ENCODE measurements around the gene THSD8.

THSD8 gene

GRCh38 chr19:12779162-12779993 is 22.5 kb upstream of the THSD8 start:
- no peak for DNase-seq (ENCODE audit: low read depth)

- no peak for DNase-seq (ENCODE audit: low read depth)
Observed at GRCh38 chr19:12782174-12782423, 19.8 kb upstream of the THSD8 start.

GRCh38 chr19:12782424-12783290 is 19.2 kb upstream of the THSD8 start:
- DNase-seq (ENCODE audit: low read depth), result peak; percentile 72

- no peak for DNase-seq (ENCODE audit: low read depth)
Observed at GRCh38 chr19:12783291-12783848, 18.5 kb upstream of the THSD8 start.

- DNase-seq (ENCODE audit: low read depth), result no peak
Observed at GRCh38 chr19:12783849-12784393, 17.9 kb upstream of the THSD8 start.

- no peak for DNase-seq (ENCODE audit: low read depth)
Observed at GRCh38 chr19:12784394-12784870, 17.4 kb upstream of the THSD8 start.

GRCh38 chr19:12784871-12785430 is 16.9 kb upstream of the THSD8 start:
- no peak for DNase-seq (ENCODE audit: low read depth)

- no peak for DNase-seq (ENCODE audit: low read depth)
Observed at GRCh38 chr19:12785431-12786031, 16.3 kb upstream of the THSD8 start.

- no peak for DNase-seq (ENCODE audit: low read depth)
Observed at GRCh38 chr19:12786141-12786870, 15.6 kb upstream of the THSD8 start.

- DNase-seq (ENCODE audit: low read depth), result no peak
Observed at GRCh38 chr19:12786952-12787351, 14.9 kb upstream of the THSD8 start.

- DNase-seq (ENCODE audit: low read depth), result no peak
Observed at GRCh38 chr19:12787458-12787857, 14.4 kb upstream of the THSD8 start.

GRCh38 chr19:12788042-12788681 is 13.7 kb upstream of the THSD8 start:
- DNase-seq (ENCODE audit: low read depth), result no peak

GRCh38 chr19:12788682-12789097 is 13.2 kb upstream of the THSD8 start:
- no peak for DNase-seq (ENCODE audit: low read depth)

GRCh38 chr19:12789098-12789903 is 12.6 kb upstream of the THSD8 start:
- no peak for DNase-seq (ENCODE audit: low read depth)

- peak; percentile 83 for DNase-seq (ENCODE audit: low read depth)
Observed at GRCh38 chr19:12789904-12790619, 11.8 kb upstream of the THSD8 start.

- no peak for DNase-seq (ENCODE audit: low read depth)
Observed at GRCh38 chr19:12790628-12791344, 11.1 kb upstream of the THSD8 start.

GRCh38 chr19:12791345-12792050 is 10.4 kb upstream of the THSD8 start, which contains the start of gene JUNB:
TSS of gene JUNB (plus strand) at chr19:12791486. CDS start at chr19:12791772, 286 bp downstream.
- DNase-seq (ENCODE audit: low read depth), result peak; percentile 93
